ENCODE data around the gene MBP.
"Not testable (repeated sequence)": the region's sequence is repeated elsewhere in the genome, so short reads cannot be mapped to it uniquely, and the experiment has no call there.

MBP gene

DNA sequence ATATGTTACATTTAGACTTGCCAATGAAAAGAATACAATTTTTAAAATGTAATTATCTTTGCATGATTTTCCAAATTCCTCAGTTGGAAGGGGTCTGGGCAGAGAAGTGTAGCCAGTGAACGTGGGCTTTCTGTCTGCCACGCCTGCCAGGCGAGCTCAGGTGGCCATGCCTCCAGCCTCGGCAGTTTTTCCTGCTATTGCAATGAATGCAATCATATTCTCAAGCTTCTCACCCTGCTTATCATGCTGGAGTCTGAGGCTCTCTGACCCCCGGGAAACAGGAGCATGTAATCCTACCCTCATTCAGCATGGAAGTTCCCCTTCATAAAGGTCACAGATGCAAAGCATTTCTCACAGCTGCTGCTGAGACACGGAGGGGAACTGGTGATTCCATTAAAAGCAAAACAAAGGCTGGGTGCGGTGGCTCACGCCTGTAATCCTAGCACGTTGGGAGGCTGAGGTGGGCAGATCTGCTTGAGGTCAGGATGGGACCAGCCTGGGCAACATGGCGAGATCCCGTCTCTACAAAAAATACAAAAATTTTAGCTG, 154.8 kb downstream of the MBP start:
- DNase-seq (ENCODE audit: low read depth in 2 of 2, low spot score in 1 of 2), result no peak

DNA sequence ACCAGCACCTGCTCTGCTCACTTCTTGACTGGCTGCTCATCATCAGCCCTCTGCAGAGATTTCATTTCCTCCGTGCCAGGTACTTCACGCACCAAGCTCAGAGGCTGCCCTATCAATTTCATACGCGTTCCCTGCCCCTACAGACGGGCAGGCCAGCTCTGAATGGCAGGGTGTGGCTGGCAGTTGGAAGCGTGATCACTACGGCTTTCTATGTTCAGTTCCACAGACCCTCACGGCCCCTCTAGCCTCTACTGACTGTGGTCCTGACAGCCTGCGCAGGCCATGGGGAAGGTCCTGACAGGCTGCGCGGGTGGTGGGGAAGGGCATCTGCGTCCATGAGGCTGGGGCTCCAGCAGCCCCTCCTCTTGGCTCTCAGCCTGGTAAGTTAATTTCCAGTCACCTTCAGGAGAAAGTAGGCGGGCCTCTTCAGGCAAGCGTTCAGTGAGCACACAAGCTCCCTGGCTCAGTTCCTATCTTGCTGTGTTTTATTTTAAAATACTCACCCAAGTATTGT, 155.4 kb downstream of the MBP start:
- DNase-seq (ENCODE audit: low read depth in 2 of 2, low spot score in 1 of 2), result no peak

DNA sequence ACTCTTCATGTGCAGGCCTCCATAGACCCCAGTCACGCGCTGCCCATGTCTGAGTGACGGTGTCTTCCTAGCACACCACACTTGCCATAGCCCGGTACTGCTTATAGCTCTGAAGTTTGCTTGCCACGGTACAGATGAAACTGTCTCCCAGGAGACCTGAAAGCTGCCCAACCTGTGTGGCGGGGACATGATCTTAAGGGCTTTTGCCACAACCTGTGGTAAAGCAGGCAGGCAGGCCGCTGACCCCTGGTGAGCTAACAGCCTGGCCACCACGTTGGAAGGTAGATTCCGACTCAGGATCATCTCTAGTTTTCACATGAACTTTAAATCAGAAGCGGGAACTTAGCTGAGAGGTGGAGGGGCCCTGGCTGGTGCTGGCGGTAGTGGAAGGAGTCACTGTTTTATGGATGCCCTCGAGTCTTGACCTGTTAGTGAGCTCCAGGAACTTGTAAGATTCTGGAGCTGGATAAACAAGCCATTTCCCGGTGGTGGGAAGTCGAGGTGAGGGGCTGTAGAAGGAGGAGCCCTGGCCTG, 156.9 kb downstream of the MBP start:
- DNase-seq (ENCODE audit: low read depth in 2 of 2, low spot score in 1 of 2), result no peak

DNA sequence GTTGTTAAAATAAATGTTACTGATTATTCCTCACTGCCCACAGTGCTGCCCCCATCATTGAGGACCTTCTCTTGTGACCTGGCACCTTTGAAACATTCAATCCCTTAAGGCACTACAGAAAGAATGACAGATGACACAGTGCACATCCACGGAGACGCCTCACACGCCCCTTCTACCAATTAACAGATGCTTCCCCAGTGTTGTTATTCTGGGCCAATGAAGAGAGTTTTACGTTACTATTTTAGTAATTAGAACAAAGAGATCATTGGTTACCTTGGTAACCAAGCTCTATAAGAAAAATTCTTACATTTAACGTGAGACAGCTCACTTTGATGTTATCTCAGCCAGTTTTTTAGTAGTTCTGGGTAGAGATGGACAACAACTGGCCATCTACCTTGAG, 158.2 kb downstream of the MBP start:
- DNase-seq (ENCODE audit: low read depth in 2 of 2, low spot score in 1 of 2), result no peak

DNA sequence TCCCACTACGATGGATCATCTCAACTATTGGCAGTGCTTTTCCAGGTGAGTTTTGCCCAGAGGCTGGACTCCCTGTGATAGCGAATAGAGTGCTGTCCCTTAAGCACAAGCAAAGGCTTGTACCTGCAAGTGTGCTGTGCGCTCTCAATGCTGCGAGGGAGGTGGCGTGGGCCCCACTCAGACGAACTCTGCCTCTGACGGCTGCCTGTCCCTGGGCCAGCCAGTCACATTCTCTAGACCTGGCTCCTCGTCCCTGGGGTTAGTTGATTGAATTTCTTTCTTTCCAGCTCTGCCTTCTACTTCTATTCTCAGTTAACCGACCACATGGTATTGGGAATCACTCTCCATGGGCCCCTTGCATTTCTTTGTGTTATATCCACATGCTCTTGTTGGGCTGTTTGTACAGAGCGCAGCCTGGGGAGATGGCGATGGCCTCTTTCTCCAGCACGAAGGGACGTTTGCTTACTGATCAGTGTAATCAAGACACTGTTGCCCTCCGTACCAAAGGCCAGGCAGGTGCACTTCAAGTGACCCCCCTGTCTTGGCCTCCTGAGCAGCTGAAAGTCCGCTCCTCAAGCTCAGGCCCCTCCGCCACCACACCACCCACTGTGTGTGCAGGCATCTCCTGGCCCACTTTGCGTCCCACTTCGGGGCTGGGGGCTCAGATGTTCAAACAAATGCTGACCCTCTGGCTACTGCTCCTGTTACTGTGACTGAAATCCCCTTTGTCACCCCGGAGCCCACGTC, 158.9 kb downstream of the MBP start:
- no peak for DNase-seq (ENCODE audit: low read depth in 2 of 2, low spot score in 1 of 2)

DNA sequence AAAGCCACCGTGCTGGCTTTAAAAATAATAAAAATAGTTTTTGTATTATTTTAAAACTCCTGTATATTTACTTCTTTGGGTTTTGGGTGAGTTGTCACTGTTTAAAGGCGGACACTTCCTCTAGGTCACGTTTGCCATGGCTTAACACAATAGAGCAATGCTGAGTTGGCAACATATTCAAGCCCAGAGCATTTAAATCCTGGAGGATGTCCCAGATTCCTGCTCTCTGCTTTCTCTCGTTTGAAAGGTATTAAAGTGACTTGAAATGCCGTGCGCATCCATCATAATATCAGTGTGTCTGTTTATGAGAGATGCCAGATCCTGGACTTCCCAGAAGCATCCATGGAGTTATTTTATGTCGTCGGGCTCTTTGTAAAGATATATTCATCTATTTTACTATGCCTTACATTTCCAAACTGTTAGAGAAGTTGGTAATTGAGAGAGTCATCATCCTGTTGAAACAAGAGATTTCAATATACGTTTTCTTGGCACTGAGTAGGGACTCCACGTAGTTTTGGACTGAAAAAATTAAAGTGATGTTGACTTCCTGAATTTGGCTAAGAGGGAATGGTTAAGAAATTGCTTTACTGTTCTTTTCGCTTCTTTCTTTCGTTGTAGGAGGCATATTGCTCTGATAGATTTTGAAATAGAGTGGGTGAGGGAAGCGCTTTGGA, 159.6 kb downstream of the MBP start:
- no peak for DNase-seq (ENCODE audit: low read depth in 2 of 2, low spot score in 1 of 2)

DNA sequence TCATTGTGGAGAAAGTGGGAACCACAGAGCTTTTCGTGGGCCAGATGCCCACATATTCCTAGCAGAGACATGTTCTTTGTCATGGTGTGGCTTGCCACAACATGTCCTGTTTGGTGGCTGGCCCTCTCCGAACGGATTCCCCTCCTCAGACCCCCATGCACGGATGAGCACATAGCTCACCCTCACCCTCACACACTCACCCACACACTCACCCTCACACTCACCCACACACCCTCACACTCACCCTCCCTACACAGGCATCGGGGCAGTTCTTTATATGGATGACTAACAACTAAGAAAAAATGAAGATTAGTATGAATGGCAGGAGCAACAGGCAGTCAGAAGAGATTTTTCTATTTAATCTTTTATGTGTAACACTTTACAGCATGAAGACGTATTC, 160.3 kb downstream of the MBP start:
- DNase-seq (ENCODE audit: low read depth in 2 of 2, low spot score in 1 of 2), result no peak

DNA sequence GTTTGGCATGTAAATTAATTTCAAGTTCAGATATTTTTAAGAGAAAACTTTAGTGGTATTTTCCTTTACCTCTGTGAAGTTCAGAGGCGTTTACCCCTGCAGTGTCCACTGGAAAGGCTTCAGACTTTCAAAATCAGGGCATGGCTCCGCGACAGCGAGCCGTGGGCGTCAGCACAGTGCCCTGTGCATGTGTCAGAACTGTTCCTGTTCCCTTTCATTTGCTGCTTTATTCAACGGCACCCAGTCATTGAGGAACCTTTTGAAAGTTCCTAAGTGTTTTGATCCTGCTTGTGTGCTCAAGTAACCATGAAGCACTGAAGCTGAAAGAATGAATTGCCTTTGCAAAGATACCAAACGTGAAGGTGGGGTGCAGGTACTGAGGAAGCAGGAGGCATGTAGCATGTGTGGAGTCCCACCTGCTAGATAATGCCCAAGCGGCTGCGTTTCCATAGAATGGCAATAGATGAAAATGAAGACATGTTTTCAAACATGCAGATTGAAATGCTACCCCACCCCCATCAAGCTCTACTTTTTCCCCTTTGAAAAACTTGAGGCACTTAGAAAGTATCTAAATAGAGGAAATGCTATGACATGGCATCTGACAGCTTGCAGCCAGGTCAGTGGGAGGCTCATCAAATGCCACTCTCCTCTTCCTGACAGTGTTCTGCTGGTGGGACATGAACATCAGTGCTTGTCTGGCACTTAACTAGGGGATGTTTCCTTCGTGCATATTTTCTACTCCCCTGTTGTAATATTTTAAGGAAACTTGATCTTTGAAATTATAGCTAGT, 161.6 kb downstream of the MBP start:
- DNase-seq (ENCODE audit: low read depth in 2 of 2, low spot score in 1 of 2), result no peak

DNA sequence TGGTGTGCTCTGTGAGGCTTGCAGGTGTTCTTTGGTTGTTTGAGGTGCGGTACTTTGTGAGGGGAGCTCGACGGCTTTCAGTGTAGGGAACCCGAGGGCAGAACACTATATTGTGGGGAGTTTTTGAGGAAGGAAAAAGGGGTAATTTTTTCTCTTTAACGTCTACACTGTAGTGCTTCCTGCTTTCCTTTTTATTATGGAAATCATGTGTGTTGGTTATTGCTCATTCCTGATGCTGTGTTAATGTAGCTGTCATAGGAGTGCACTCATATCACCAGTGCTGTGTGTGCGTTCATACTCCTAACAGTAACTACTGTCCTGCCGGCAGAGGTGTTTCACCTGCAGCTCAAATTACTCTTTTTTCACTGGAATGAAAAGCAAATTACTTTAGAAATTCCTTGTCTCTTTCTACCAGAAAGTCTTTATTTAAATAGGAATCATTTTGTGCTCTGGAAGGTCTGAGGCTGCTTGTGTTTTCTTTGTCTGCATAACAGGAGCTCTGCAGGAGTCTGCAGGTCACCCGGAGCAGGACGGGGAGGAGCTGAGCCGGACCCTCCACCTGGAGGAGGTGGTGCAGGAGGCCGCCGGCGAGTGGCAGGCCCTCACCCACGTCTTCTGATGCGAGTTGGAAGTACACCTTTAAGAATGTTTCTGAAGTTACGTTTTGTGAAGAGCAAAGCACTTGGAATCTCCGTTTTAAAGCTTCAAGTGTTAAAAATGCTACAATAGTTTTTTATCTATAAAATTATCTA, 164.7 kb downstream of the MBP start:
- DNase-seq (ENCODE audit: low read depth in 2 of 2, low spot score in 1 of 2), result no peak

DNA sequence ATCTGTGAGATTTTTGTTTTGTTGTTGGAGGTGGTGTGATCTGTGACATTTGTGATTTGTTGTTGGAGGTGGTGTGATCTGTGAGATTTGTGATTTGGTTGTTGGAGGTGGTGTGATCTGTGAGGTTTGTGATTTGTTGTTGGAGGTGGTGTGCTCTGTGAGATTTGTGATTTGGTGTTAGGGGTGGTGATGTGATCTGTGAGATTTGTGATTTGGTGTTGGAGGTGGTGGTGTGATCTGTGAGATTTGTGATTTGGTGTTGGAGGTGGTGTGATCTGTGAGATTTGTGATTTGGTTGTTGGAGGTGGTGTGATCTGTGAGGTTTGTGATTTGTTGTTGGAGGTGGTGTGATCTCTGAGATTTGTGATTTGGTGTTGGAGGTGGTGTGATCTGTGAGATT, 165.3 kb downstream of the MBP start:
- DNase-seq (ENCODE audit: low read depth in 2 of 2, low spot score in 1 of 2), result not testable (repeated sequence)

DNA sequence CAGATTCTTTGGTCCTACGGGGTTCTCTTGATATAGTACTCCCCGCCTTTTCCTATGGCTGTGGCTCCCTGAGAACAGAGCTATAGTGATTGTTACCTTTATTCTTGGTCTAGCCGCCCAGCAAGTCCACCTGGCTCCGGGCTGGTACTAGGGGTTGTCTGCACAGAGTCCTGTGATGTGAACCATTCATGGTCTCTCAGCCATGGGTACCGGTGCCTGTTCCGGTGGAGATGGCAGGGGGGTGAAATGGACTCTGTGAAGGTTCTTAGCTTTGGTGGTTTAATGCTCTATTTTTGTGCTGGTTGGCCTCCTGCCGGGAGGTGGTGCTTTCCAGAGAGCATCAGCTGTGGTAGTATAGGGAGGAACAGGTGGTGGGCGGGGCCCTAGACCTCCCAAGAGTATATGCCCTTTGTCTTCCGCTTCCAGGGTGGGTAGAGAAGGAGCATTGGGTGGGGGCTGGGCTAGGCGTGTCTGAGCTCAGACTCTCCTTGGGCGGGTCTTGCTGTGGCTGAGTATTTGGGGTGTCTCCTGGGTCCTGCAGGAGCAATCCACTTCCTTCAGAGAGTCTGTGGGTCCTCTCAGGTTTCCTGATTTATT, 166.9 kb downstream of the MBP start:
- not testable (repeated sequence) for DNase-seq (ENCODE audit: low read depth in 2 of 2, low spot score in 1 of 2)

DNA sequence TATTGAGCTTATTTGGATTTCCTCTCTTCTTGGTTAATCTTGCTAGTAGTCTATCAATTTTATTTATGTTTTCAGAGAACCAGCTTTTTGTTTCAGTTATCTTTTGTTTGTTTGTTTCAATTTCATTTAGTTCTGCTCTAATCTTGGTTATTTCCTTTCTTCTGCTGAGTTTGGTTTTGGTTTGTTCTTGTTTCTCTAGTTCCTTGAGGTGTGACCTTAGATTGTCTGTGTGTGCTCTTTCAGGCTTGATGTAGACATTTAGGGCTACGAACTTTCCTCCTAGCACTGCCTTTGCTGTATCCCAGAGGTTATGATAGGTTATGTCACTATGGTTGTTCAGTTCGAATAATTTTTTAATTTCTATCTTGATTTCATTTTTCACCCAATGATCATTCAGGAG, 168.6 kb downstream of the MBP start:
- no peak for DNase-seq (ENCODE audit: low read depth in 2 of 2, low spot score in 1 of 2)

DNA sequence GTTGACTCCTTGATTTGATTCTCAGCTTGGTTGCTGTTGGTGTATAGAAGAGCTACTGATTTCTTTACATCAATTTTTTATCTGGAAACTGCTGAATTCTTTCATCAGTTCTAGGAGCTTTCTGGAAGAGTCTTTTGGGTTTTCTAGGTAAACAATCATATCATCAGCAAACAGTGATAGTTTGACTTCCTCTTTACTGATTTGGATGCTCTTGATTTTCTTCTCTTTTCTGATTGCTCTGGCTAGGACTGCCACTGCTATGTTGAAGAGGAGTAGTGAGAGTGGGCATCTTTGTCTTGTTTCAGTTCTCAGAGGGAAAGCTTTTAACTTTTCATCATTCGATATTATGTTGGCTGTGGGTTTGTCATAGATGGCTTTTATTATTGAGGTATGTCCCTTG, 169.7 kb downstream of the MBP start:
- no peak for DNase-seq (ENCODE audit: low read depth in 2 of 2, low spot score in 1 of 2)

DNA sequence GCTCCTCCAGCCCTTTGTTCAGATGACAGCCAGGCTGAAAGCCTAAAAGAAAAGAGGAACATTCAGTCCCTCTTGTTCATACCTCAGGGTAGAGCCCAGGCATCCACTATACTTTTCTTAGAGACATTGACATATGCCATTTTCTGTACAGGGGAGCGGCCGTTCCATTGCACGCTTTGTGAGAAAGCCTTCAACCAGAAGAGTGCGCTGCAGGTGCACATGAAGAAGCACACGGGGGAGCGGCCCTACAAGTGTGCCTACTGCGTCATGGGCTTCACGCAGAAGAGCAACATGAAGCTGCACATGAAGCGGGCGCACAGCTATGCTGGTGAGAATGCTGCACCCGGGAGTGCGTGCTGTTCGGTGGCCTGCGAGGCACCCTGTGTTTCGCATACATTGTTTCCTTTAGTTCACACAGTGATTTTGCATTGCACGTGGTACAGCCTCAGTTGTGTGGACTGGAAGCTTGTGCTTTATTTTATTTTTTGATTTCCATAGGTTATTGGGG, 172.0 kb downstream of the MBP start:
- no peak for DNase-seq (ENCODE audit: low read depth in 2 of 2, low spot score in 1 of 2)

DNA sequence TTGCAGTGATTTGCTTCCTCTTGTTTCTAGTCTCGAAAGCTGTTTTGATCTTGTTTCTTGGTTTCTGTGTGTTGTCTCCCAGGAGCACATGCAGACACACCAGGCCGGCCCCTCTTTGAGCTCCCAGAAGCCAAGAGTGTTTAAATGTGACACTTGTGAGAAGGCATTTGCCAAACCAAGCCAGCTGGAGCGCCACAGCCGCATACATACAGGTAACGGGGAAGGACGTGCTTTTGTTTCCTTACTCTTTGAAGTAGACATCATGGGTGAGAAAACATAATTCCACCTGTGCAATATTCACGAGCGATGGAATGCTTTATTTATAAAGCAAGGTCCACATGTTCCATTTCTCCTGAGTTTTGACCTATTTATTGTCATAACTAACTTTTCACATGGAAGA, 173.0 kb downstream of the MBP start:
- no peak for DNase-seq (ENCODE audit: low read depth in 2 of 2, low spot score in 1 of 2)

DNA sequence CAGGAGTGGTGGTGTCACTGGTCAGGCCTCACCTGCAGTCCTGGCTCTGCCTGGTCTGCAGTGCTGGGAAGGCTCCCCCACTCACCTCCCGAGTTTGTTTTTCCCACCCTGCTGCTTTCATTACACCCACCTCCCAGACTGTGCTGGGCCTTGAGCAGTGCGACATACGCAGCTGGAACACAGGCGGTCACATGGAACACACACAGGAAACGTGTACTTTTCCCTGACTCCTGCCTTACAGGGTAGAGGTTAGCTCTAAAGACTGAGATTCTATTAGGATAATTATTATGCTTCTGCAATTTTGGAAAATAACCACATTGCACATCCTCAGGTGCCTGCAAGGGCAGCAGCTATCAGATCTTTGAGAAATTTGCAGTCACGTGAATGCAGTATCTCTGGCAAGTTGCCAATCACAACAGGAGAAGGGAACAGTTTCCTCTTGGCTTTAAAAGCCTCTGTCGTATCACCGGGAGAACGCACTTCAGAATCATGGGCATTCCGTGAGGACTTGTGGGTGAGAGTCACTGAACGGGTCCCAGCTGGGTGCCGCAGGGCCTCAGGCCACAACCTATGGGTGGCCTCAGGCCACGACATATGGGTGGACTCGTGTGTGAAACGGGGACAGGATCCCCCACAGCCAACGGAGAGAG, 173.8 kb downstream of the MBP start:
- no peak for DNase-seq (ENCODE audit: low read depth in 2 of 2, low spot score in 1 of 2)

DNA sequence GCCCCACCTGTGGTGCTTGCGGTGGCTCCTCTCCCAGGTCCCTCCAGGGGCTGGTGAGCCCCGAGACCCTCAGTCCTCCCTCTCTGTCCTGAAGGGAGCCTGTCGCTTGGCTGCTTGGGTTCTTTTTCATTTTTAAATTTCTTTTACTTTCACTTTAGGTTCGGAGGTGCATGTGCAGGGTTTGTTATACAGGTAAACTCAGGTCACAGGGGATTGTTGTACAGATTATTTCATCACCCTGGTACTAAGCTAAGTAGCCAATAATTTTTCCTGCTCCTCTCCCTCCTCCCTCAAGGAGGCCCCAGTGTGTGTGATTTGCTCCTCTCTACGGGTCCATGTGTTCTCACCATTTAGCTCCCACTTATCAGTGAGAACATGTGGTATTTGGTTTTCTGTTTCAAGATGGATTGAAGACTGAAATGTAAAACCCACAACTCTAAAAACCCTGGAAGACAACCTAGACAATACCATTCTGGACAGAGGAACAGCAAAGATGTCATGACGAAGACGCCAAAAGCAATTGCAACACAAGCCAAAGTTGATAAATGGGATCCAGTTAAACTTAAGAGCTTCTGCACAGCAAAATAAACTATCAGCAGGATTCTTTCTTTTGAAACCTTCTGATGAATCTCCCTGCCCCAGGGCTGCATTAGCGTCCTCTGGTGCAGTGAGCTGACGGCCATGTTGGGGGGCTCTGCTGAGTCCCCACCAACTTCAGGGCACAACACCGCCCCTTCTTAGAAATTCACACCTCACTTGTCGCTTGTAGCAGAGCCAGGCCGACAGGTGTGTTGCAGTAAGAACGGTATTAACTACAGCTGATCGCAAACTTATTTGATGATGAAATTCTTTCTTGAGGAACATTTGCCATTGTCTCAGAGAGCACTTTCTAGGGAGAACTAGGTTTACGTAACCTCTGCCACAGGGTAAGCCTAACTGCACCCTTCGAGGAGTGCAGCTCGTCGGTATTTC, 174.9 kb downstream of the MBP start:
- DNase-seq (ENCODE audit: low read depth in 2 of 2, low spot score in 1 of 2), result no peak

DNA sequence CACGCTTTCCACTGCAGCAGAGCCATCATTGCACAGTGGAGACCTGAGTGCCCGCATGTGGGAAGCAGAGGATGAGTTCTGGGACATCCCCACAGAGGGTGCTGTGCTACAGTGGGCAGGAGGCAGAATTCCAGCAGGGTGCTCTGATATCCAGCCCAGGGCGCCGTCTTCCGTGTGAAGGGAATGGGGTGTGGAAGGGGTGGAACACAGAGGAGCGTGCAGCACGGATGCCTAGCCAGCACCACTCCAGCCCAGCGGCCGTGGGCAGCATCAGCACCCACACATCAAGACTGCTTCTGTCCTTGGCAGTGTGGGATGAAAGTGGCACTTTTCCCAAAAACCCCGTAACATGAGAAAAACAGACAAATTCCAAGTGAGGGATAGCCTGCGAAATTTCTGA, 175.9 kb downstream of the MBP start:
- no peak for DNase-seq (ENCODE audit: low read depth in 2 of 2, low spot score in 1 of 2)

All from stimulated activated CD8-positive, alpha-beta memory T cell treated with anti-CD3 and anti-CD28 coated beads, Interleukin-4, amount 100 ng/mL, for 4 hours (primary cell).